Measurements from ENCODE around the gene CTTN. TPM values are rescaled to one million over a fixed set of nuclear protein-coding genes. Genes with fewer than 3 reads are reported as not detected.

The CTTN gene
- total and polyA plus RNA-seq, 2 of the 13 experiments (the other 11 are each of a cell fraction or from before 2014, with no cell fraction given), result 84.4 to 114 TPM

DNA sequence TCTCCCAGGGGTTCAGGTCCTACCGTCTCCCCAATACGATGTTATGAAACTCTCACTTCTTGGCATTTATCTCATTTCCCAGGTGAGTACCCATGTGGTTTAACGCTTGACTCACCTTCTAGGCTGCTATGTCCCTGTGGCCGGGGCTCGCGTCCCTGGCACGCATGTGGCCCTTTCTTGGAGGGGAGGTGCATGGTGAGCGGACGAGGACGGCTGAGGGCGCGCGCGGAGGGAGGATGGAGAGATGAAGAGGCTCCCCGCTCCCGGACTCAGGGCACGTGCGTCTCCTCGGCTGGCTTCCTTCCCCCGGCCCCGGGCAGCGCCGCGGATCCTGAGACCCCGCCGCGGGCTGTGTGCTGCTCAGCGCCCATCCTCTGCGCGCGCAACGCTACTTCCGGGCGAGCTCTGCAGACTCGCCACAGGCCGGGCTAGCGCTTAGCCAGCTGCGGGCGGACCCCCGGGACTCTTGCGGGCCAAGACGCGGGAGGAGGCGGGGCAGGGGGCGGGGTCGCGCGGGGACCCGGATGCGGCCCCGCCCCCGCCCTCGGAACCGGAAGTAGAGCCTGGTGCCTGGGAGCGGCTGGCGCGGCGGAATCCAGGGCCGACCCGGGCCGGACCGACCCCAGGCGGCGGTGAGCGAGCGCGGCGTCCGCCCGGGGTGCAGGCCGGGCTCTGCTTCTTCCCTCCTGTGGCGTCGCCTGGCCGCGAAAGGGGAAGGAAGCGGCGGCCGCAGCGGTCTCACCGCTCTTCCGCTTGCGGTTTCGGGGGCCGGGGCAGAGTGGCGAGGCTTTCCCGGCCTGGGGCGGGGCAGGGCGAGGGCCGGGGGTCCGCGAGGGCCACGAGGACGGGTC, at the start of gene CTTN (continued):
- TF ChIP-seq ZFP36L2 (CRISPR knock-in tag; IDR thresholded peaks at IDR 0.05) (no peak), EZH2 (conservative IDR thresholded peaks at IDR 0.05; ENCODE audit: low read depth, low read length) (no peak), ZNF615 (CRISPR knock-in tag; IDR thresholded peaks at IDR 0.05; ENCODE audit: borderline replicate concordance) (no peak), YY1 (IDR thresholded peaks at IDR 0.05; ENCODE audit: insufficient read depth, insufficient replicate concordance, low read depth, low read length) (peak; percentile 61), ZNF720 (CRISPR knock-in tag; IDR thresholded peaks at IDR 0.05) (no peak), TRIM24 (CRISPR knock-in tag; IDR thresholded peaks at IDR 0.05) (no peak), ERF (CRISPR knock-in tag; IDR thresholded peaks at IDR 0.05) (peak; percentile 86), TOPORS (CRISPR knock-in tag; IDR thresholded peaks at IDR 0.05) (no peak), ZNF484 (CRISPR knock-in tag; IDR thresholded peaks at IDR 0.05; ENCODE audit: borderline replicate concordance, low read depth) (no peak), ZNF577 (CRISPR knock-in tag; IDR thresholded peaks at IDR 0.05; ENCODE audit: borderline replicate concordance, low read depth) (no peak; the same call in 1 of the 2 replicates), U2AF1 (optimal IDR thresholded peaks at IDR 0.05; ENCODE audit: low read depth, low read length) (no peak), ETV5 (CRISPR knock-in tag; IDR thresholded peaks at IDR 0.05; ENCODE audit: borderline replicate concordance) (peak; percentile 83), NAIF1 (CRISPR knock-in tag; IDR thresholded peaks at IDR 0.05; ENCODE audit: borderline replicate concordance) (no peak; the same call in 1 of the 2 replicates), PLRG1 (conservative IDR thresholded peaks at IDR 0.05) (no peak), HNRNPL (IDR thresholded peaks at IDR 0.05; ENCODE audit: low read depth, low read length) (no peak), CBX5 (CRISPR knock-in tag; IDR thresholded peaks at IDR 0.05; ENCODE audit: borderline replicate concordance) (no peak), NCOA2 (CRISPR knock-in tag; IDR thresholded peaks at IDR 0.05) (no peak), JUN (CRISPR knock-in tag; IDR thresholded peaks at IDR 0.05) (no peak), SMARCE1 (IDR thresholded peaks at IDR 0.05; ENCODE audit: borderline replicate concordance) (no peak), ZNF556 (CRISPR knock-in tag; IDR thresholded peaks at IDR 0.05; ENCODE audit: borderline replicate concordance) (peak; percentile 87), KDM2A (CRISPR knock-in tag; IDR thresholded peaks at IDR 0.05; ENCODE audit: borderline replicate concordance, low read depth) (peak; percentile 30), MED8 (CRISPR knock-in tag; IDR thresholded peaks at IDR 0.05; ENCODE audit: insufficient replicate concordance) (no peak), CEBPB (IDR thresholded peaks at IDR 0.05; ENCODE audit: borderline replicate concordance, low read depth, low read length) (no peak), KDM6A (CRISPR knock-in tag; IDR thresholded peaks at IDR 0.05; ENCODE audit: low read depth) (no peak), HOMEZ (CRISPR knock-in tag; IDR thresholded peaks at IDR 0.05; ENCODE audit: low read depth) (no peak), HNF1B (CRISPR knock-in tag; IDR thresholded peaks at IDR 0.05) (no peak; the same call in 1 of the 2 replicates)
- TF ChIP-seq, protein P1, sequence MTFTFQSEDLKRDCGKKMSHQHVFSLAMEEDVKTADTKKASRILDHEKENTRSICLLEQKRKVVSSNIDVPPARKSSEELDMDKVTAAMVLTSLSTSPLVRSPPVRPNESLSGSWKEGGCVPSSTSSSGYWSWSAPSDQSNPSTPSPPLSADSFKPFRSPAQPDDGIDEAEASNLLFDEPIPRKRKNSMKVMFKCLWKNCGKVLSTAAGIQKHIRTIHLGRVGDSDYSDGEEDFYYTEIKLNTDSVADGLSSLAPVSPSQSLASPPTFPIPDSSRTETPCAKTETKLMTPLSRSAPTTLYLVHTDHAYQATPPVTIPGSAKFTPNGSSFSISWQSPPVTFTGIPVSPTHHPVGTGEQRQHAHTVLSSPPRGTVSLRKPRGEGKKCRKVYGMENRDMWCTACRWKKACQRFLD (CRISPR knock-in tag; IDR thresholded peaks at IDR 0.05; ENCODE audit: borderline replicate concordance), result peak; percentile 51; the same call in 1 of the 2 replicates

Measured in HepG2 (cell line).